OCI-LY3 (cell line): ENCODE results near the gene COL27A1.

Experiments used
- H2AFZ ChIP-seq: fragments of 200-600, 300-600 bp; shearing (Covaris generic); 2 replicates; pipeline ENCODE4 v1.6.0; 2014; ENCODE audit warnings: antibody characterized with exemption, low read depth, low read length
- H3K27ac ChIP-seq: fragments of 200-600, 300-600 bp; sonication (generic); 2 replicates; pipeline ENCODE4 v1.5.1; 2014; ENCODE audit warnings: mild to moderate bottlenecking, low read length, moderate library complexity, mixed read lengths
- H3K27me3 ChIP-seq: fragments of 200-600, 300-600 bp; sonication (generic); 2 replicates; pipeline ENCODE4 v1.6.1; 2014; ENCODE audit warnings: low read depth, low read length, mixed read lengths
- H3K36me3 ChIP-seq: fragments of 200-600, 300-600 bp; sonication (generic); replicated peaks from 2 replicates; pipeline ENCODE3; 2014; ENCODE audit warnings: low read depth, low read length, mixed read lengths
- H3K4me1 ChIP-seq: fragments of 300-600, 200-600 bp; sonication (generic); 2 replicates; pipeline ENCODE4 v1.6.1; 2014; ENCODE audit warnings: low read length, mixed read lengths
- H3K4me2 ChIP-seq: fragments of 200-600, 300-600 bp; sonication (generic); 2 replicates; pipeline ENCODE4 v1.6.1; 2014; ENCODE audit warnings: low read length, mixed read lengths
- H3K4me3 ChIP-seq: fragments of 300-600, 200-600 bp; sonication (generic); 2 replicates; pipeline ENCODE4 v1.5.1; 2014; ENCODE audit warnings: antibody characterized with exemption, mild to moderate bottlenecking, low read length, moderate library complexity
- H3K79me2 ChIP-seq: fragments of 300-600, 200-600 bp; shearing (Covaris generic); 2 replicates; pipeline ENCODE4 v1.6.1; 2014; ENCODE audit warnings: mild to moderate bottlenecking, low read length, mixed read lengths
- H3K9ac ChIP-seq: fragments of 300-600, 200-600 bp; shearing (Covaris generic); 2 replicates; pipeline ENCODE4 v1.6.0; 2014; ENCODE audit warnings: mild to moderate bottlenecking, low read length, moderate library complexity
- H3K9me3 ChIP-seq: fragments of 200-600, 300-600 bp; shearing (Covaris generic); 2 replicates; pipeline ENCODE4 v1.6.1; 2014; ENCODE audit warnings: low read length, mixed read lengths; ENCODE audit not compliant: insufficient read depth
- H4K20me1 ChIP-seq: fragments of 200-600, 300-600 bp; sonication (generic); 2 replicates; pipeline ENCODE4 v1.6.1; 2016; ENCODE audit warnings: low read length, mixed read lengths; ENCODE audit not compliant: insufficient read depth
- CTCF ChIP-seq: fragments of 200-600, 300-600 bp; sonication (generic); IDR thresholded peaks from 2 replicates; pipeline ENCODE4 v1.5.1; 2014; ENCODE audit warnings: antibody characterized with exemption, low read length, low read depth
- EZH2phosphoT487 ChIP-seq: fragments of 200-600 bp; shearing (Covaris generic); IDR thresholded peaks from 2 replicates; pipeline ENCODE4 v1.6.1; 2018; ENCODE audit warnings: antibody characterized with exemption, mixed run types, low read depth

Gene COL27A1

GRCh38 chr9:114161513-114161912, 6.2 kb downstream of the COL27A1 start:
- H3K27ac ChIP-seq = no peak overlapping the region
- TF ChIP-seq EZH2phosphoT487 (no peak), CTCF (no peak)
- no peak overlapping the region for H3K4me3 ChIP-seq
- no peak overlapping the region for H3K4me2 ChIP-seq
- no peaks in the 10 kb centered on the region for H3K36me3 ChIP-seq
- H3K79me2 ChIP-seq = no peaks in the 10 kb centered on the region
- H3K9me3 ChIP-seq = no peaks in the 10 kb centered on the region
- H3K27me3 ChIP-seq = peaks cover 32% of the 10 kb centered on the region
- no peaks in the 10 kb centered on the region for H4K20me1 ChIP-seq
- H2AFZ ChIP-seq = no peak overlapping the region
- no peaks in the 10 kb centered on the region for H3K4me1 ChIP-seq
- H3K9ac ChIP-seq = no peak overlapping the region

GRCh38 chr9:114163517-114163951, 8.2 kb downstream of the COL27A1 start:
- H3K9me3 ChIP-seq = no peaks in the 10 kb centered on the region
- no peak overlapping the region for H3K4me2 ChIP-seq

GRCh38 chr9:114164191-114164794, 9.0 kb downstream of the COL27A1 start:
- Histone ChIP-seq H3K4me2 (no peak overlapping the region), H3K9ac (no peak overlapping the region), H3K27me3 (peaks cover 30% of the 10 kb centered on the region), H3K27ac (no peak overlapping the region), H3K79me2 (no peaks in the 10 kb centered on the region), H3K36me3 (no peaks in the 10 kb centered on the region), H4K20me1 (no peaks in the 10 kb centered on the region), H3K4me1 (no peaks in the 10 kb centered on the region), H2AFZ (no peak overlapping the region), H3K4me3 (no peak overlapping the region), H3K9me3 (no peaks in the 10 kb centered on the region)
- TF ChIP-seq EZH2phosphoT487 (no peak), CTCF (no peak)

More at GRCh38 chr9:114163517-114163951, 8.2 kb downstream of the COL27A1 start:
- Histone ChIP-seq H3K4me3 (no peak overlapping the region), H3K9ac (no peak overlapping the region), H3K4me1 (no peaks in the 10 kb centered on the region), H3K36me3 (no peaks in the 10 kb centered on the region), H4K20me1 (no peaks in the 10 kb centered on the region), H2AFZ (no peak overlapping the region), H3K27ac (no peak overlapping the region), H3K79me2 (no peaks in the 10 kb centered on the region), H3K27me3 (peaks cover 32% of the 10 kb centered on the region)
- TF ChIP-seq CTCF (no peak), EZH2phosphoT487 (no peak)

- H3K4me1 ChIP-seq = no peaks in the 10 kb centered on the region
These were observed 10.2 kb downstream of the COL27A1 start for GRCh38 chr9:114165407-114166102.

More at GRCh38 chr9:114165407-114166102, 10.2 kb downstream of the COL27A1 start:
- no peak overlapping the region for H3K4me2 ChIP-seq
- no peak overlapping the region for H3K9ac ChIP-seq
- H3K27me3 ChIP-seq = peaks cover 29% of the 10 kb centered on the region
- no peak overlapping the region for H3K27ac ChIP-seq
- H3K9me3 ChIP-seq = no peaks in the 10 kb centered on the region
- H3K36me3 ChIP-seq = no peaks in the 10 kb centered on the region
- no peak overlapping the region for H2AFZ ChIP-seq
- no peaks in the 10 kb centered on the region for H3K79me2 ChIP-seq
- H4K20me1 ChIP-seq = no peaks in the 10 kb centered on the region
- TF ChIP-seq EZH2phosphoT487 = no peak
- TF ChIP-seq CTCF = no peak
- no peak overlapping the region for H3K4me3 ChIP-seq
